HG02759 (cell line): ENCODE results near the gene MIA2.
"Not testable (repeated sequence)": the region's sequence is repeated elsewhere in the genome, so short reads cannot be mapped to it uniquely, and the experiment has no call there.

Source experiments
- ATAC-seq: cut with Tn5 transposase; IDR thresholded peaks from one replicate; pipeline ENCODE4 v1.9.1; 2021; ENCODE audit warnings: mild to moderate bottlenecking, moderate library complexity; ENCODE audit not compliant: unreplicated experiment

The MIA2 gene

DNA sequence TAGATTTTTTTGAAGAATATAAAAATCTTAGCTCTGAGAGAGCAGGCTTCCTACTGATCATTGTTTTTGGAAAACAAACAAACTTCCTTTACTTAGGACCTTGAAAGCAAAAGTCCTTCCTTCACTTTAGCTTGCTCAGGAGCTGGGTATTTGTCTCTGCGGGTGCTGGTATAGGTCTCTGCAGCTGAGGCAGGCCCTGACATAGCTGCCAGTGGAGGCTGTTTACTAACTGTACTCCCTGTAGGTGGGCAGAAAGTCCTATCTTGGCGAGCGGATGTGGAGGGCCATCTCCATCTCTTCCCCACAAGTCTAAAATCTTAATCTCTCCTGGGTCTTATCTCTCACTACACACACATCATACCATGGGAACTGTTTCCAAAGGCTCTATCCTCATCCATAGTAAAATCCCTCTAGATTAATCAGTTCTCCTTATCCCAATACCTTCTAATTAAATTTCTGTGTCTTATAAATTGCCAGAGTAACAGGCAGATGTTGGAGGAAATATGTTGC lies 4.1 kb upstream of the MIA2 start:
- ATAC-seq: no peak

DNA sequence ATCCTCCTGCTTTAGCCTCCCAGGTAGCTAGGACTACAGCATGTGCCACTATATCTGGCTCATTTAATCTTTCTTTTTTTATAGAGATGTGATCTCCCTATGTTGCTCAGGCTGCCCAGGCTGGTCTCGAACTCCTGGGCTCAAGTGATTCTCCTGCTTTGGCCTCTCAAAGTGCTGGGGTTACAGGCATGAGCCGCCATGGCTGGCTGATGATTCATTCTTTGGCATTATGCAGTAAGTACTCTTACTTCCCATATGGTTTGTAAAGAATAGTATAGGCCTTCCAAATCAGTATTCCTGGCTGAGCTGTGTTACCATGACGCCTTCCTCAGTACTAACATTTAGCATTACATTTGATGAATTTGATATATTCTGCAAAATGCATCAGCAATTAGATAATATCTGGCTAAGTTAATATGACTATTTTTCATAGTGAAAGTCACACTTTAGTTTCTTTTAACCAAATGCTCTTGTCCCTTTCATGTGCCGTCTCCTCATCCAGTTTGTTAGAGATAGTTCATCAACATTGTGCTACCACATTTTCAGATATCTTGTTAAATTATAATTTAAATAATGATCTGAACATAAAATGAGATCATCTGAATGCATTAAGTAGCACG lies 3.2 kb upstream of the MIA2 start:
- ATAC-seq: no peak

DNA sequence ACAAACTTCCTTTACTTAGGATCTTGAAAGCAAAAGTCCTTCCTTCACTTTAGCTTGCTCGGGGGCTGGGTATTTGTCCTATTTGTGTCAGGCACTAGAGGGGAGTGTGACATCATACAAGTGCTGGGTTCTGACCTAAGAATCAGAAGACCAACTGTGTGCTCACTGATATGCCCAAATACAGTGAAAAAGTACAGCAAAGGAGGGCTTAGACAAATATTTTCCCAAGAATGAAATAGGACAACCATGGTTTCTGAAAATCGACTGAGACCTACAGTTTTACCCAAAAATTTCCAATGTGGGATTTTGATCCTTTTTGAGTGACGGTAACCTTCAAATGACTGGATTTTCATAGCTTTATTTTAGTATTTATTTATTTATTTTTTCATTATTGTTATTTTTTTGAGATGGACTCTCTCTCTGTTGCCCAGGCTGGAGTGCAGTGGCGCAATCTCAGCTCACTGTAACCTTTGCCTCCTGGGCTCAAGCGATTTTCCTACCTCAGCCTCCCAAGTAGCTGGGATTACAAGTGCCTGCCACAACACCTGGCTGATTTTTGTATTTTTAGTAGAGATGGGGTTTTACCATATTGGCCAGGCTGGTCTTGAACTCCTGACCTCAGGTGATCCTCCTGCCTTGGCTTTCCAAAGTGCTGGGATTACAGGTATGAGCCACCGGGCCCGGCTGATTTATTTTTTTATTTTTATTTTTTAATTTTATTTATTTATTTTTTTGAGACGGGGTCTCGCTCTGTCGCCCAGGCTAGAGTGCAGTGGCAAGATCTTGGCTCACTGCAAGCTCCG lies 1.8 kb upstream of the MIA2 start:
- ATAC-seq: peak; percentile 85

DNA sequence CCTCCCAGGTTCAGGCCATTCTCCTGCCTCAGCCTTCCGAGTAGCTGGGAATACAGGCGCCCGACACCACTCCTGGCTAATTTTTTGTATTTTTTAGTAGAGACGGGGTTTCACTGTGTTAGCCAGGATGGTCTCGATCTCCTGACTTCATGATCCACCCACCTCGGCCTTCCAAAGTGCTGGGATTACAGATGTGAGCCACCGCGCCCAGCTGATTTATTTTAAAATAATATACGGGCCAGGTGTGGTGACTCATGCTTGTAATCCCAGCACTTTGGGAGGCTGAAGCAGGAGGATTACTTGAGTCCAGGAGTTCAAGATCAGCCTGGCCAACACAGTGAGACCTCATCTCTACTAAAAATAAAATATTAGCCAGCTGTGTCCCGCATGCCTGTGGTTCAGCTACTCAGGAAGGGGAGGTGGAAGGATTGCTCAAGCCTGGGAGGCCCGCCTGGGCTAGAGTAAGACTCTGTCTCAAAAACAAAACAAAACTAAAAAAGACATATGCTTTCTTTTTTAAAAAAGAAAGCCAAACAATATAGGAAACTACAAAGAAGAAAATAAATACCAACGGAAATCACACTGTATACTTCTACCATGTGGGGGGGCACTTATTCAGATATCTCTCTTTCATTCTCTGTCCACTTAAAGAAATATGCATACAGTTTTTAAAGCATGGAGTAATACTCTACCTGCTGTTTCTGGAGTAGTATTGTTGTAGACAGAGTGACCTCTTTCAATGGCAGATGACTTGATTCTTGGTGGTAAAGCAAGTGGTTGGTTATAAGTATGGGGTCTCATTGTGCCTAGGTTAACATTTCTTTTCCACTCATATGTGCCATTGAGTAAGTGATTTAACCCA lies 930 bp upstream of the MIA2 start:
- ATAC-seq: peak; percentile 40

DNA sequence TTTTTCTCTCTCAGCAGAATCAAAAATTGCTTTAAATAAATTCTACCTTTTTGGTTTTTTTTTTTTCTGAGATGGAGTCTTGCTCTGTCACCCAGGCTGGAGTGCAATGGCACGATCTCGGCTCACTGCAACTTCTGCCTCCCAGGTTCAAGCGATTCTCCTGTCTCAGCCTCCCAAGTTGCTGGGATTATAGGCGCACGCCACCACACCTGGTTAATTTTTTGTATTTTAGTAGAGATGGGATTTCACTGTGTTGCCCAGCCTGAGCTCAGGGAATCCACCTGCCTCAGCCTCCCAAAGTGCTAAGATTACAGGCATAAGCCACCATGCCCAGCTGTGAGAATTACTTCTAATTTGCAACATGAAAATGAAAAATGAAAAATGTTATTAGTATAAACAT lies 1.3 kb downstream of the MIA2 start:
- not testable (repeated sequence) for ATAC-seq

DNA sequence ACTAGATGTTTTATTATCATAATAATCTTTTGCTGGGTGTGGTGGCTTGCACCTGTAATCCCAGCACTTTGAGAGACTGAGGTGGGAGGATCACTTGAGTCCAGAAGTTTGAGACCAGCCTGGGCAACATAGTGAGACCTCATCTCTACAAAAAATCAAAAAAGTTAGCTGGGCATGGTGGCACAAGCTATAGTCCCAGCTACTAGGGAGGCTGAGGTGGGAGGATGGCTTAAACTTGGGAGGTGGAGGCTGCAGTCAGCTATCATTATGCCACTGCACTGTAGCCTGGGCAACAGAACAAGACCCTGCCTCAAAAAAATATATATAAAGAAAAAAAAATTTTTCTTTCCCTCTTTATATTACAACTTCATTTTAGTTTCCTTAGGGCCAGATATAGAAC lies 1.8 kb downstream of the MIA2 start:
- ATAC-seq: not testable (repeated sequence)

DNA sequence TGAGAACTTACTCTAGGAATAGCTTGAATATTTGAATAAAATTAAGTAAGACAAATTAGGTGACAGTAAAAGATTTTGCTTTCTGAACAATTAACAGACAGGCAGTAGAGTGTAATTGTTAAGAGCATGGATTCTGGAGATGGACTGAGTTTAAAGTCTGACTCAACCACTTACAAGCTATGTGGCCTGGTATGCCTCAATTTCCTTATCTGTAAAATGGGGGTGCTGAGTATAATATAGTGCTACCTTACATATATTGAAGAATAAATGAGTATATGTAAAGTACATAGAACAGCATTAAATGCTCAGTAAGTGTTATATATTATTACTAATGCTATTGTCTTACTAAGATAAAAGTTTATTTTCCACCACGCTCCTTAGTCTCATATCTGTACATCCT lies 7.1 kb downstream of the MIA2 start:
- ATAC-seq: no peak

DNA sequence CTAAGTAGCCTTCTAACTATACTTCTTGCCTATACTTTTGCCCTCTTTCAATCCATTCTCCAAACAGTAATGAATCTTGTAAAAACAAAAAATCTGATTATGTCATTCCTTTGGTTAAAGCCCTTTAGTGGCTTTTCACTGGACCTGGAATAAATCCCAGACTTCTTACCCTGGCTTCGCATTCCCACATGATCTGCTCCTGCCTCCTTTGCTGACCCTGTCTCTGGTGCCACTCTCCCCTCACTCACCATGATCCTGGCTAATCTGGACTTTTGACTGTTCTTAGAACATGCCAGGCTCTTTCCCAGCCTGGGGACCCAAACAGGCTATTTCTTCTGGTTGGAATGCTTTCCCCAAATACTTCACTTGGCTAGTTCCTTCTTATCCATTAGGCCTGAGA lies 7.9 kb downstream of the MIA2 start:
- ATAC-seq: no peak

DNA sequence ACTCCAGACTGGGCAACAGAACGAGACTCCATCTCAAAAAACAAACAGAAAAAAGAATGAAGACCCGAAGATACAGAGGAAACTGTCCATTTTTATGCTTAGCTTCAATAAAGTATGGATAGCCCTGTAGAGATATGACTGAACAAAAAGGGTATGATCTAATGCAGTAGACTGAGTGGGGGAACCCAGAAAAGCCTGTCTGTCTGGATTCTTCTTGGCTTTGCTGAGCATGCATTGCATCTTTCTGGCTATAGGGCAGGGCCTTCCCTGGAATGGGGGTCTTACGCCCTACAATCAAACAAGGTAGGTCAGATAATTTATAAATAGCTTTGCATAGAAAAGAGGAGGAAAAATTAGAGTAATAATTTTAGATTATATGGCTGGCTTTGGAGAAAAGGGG lies 10.1 kb downstream of the MIA2 start:
- ATAC-seq: no peak

DNA sequence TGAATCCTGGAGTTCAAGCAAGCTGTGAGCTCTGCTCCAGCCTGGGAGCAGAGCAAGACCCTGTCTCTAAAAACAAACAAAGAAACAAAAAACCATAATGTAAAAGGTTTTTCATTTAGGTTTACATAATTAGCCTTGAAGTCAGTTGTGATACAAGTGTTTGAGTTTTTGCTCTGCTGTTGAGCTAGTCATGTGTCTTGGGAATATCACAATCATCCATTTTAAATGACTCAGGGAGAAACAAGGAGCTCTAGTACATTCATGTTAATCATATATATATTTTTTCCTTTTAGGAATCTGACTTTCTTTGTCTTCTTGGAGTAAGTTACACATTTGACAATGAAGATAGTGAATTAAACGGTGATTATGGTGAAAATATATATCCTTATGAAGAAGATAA lies 12.9 kb downstream of the MIA2 start:
- no peak for ATAC-seq

DNA sequence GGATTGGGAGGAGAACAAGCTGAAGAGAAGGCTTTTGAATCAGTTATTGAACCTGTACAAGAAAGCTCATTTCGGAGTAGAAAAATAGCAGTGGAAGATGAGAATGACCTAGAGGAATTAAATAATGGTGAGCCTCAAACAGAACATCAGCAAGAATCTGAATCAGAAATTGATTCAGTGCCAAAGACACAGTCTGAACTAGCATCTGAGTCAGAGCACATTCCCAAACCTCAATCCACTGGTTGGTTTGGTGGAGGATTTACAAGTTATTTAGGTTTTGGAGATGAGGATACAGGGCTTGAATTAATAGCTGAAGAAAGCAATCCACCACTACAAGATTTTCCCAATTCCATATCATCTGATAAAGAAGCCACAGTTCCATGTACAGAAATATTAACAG lies 13.5 kb downstream of the MIA2 start:
- ATAC-seq: no peak

DNA sequence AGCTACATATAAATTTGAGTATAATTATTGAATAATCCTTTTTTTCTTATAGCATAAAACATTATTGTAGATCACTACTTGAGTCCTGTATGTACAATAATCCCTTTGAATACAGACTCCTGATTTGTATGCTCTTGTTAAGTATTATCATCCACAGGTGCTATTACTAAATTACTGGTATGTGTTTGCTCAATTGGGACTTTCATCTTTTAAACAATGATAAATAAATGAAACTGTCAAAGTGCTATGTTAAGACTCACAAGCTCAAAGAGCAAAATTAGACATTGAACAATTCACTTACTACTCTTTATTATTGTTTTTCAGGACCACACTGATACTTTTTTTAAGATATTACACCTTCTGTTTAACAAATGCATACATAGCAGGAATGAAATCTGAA lies 17.8 kb downstream of the MIA2 start:
- no peak for ATAC-seq

DNA sequence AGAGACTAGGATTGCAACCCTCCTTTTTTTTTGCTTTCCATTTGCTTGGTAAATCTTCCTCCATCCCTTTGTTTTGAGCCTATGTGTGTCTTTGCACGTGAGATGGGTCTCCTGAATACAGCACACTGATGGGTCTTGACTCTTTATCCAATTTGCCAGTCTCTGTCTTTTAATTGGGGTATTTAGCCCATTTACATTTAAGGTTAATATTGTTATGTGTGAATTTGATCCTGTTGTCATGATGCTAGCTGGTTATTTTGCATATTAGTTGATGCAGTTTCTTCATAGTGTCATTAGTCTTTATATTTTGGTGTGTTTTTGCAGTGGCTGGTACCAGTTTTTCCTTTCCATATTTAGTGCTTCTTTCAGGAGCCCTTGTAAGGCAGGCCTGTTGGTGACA lies 23.7 kb downstream of the MIA2 start:
- ATAC-seq: not testable (repeated sequence)

DNA sequence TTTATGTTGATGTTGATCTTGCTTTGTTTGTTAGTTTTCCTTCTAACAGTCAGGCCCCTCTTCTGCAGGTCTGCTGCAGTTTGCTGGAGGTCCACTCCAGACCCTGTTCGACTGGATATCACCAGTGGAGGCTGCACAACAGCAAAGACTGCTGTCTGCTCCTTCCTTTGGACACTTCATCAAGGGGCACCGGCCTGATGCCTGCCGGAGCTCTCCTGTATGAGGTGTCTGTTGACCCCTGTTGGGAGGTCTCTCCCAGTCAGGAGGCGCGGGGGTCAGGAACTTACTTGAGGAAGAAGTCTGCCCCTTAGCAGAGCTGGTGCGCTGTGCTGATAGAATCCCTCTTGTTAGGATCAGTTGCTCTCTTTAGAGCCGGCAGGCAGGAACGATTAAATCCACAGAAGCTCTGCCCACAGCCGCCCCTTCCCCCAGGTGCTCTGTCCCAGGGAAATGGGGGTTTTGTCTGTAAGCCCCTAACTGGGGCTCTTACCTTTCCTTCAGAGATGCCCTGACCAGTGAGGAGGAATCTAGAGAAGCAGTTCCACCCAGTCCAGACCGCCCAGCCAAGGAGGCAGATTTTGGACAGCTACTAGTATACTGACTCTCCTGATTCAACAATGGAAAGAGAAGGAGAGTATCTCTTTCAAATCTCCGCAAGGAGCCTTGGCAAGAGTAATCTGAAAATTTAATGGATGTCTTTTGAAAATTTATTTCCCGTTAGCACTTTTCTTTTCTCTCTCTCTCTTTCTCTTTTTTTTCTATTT lies 25.2 kb downstream of the MIA2 start:
- no peak for ATAC-seq

DNA sequence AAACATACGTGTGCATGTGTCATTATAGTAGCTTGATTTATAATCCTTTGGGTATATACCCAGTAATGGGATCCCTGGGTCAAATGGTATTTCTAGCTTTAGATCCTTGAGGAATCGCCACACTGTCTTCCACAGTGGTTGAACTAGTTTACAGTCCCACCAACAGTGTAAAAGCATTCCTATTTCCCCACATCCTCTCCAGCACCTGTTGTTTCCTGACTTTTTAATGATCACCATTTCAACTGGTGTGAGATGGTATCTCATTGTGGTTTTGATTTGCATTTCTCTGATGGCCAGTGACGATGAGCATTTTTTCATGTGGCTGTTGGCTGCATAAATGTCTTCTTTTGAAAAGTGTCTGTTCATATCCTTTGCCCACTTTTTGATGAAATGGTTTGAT lies 26.4 kb downstream of the MIA2 start:
- ATAC-seq: not testable (repeated sequence)

DNA sequence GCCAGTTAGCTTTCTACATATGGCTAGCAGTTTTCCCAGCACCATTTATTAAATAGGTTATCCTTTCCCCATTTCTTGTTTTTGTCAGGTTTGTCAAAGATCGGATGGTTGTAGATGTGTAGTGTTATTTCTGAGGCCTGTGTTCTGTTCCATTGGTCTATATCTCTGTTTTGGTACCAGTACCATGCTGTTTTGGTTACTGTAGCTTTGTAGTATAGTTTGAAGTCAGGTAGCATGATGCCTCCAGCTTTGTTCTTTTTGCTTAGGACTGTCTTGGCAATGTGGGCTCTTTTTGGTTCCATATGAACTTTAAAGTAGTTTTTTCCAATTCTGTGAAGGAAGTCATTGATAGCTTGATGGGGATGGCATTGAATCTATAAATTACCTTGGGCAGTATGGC lies 28.5 kb downstream of the MIA2 start:
- ATAC-seq: not testable (repeated sequence)

DNA sequence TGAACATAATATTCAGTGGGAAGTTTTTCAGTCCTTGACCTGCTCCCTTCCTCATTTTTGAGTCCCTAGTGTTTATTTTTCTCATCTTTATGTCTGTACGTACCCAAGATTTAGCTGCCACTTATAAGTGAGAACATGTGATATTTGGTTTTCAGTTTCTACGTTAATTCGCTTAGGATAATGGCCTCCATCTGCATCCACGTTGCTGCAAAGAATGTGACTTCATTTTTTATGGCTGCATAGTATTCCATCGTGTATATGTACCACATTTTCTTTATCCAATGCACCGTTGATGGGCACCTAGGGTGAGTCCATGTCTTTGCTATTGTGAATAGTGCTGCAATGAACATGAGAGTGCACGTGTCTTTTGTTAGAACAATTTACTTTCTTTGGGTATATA lies 30.3 kb downstream of the MIA2 start:
- ATAC-seq: no peak

DNA sequence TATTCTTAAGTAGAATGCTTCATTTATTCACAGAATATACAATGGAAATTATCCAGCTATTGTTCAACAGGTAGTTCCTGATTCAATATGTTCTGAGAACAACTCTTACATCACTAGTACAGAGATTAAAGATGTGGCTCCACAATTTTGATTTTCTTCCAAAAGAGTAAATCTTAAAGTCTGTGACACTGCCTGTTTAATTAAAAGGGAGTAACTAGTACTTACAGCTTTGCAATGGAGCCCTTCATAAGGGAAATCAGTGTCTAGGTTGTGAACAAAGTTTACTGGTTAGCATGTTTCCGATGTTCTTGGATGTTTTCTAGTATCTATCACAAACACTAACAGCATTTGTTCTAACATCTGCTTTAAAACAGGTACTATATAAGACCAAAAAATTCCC lies 30.8 kb downstream of the MIA2 start:
- ATAC-seq: no peak

DNA sequence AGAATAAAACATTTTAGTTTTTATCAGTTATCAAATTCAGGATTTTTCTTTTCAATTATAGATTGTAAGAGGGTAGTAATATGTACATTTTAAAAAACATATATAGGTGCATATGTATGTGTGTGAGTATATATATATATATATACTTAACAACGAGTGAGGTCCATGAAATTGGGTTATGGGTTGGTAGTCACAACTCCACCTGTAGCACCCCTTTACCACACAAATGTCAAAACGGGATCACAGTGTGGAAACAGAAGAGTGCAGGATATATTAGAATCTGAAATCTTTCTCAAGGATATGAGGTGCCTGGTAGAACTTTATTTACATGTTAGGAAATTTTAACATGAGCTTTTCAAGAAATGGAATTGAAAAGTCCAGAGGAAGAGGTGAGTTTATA lies 31.3 kb downstream of the MIA2 start:
- ATAC-seq: no peak

DNA sequence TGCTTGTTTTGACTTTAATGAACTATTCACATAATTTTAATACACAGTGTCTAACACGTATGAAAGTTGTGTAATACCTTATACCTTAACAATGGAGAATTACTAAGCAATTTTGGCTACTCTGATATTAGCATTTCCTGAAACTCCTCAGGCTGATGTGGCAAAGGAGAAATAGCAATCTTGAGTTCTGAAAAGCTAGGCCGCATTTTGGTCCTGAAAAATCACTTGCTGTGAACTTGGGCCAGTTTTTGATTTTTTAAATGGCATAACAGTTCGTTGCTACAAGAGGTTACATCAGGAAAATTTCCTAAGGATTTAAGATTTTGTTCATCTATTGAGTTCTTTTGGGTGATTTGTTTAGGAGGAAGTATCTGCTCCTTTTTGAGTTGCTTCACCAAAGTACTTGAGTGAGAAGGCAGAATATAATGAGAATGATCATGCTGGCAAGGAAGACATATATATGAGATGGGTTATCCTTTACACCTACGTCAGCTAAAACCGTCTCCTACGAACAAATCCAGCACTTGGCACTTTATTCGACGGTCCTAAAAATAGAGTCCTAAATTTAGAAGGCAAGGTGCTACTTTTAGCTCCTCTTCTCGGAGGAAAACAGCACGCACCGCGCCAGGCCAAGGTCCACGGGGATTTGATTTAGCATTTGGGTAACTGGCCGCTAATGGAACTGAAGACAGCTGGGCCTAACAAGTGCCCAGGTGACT lies 32.2 kb downstream of the MIA2 start:
- no peak for ATAC-seq
